T47D (cell line): ENCODE data around the gene PROSER3.

Source experiments
- DNase-seq, 2 experiments: peaks; one replicate each; pipeline versions ENCODE4 v3.0.0 to v3.0.0-alpha.2; 2011 to 2012; ENCODE audit warnings: low read depth in 1 of 2, low spot score in 1 of 2
- JUND ChIP-seq: IDR thresholded peaks from 2 replicates; pipeline ENCODE4 v1.6.1; 2012; ENCODE audit warnings: low read depth
- in situ Hi-C: cut with HindIII; loops from 2 replicates; pipeline ENCODE4 v1.10.0; 2016; ENCODE audit warnings: low sequenced_read_pairs, low pct_unique_long_range_greater_than_20kb

PROSER3 gene

GRCh38 chr19:35744430-35745327 is 13.3 kb upstream of the PROSER3 start:
- no peak for TF ChIP-seq JUND
- DNase-seq = peak; percentile 37 to 96
- in situ Hi-C loops = no loop called here

- in situ Hi-C loops = no loop called here
- TF ChIP-seq JUND = no peak
Observed at GRCh38 chr19:35745328-35746086, 12.5 kb upstream of the PROSER3 start, which contains the start of the genes PSENEN and U2AF1L4. TSS of gene PSENEN (plus strand) at chr19:35745651. CDS start at chr19:35745931, 280 bp downstream. TSS of gene U2AF1L4 (minus strand) at chr19:35745418. CDS start at chr19:35745391, 27 bp downstream.

GRCh38 chr19:35746087-35746462 is 11.9 kb upstream of the PROSER3 start:
- DNase-seq = no peak
- in situ Hi-C loops = no loop called here
- TF ChIP-seq JUND = no peak

More at GRCh38 chr19:35745328-35746086, 12.5 kb upstream of the PROSER3 start, which contains the start of the genes PSENEN and U2AF1L4:
- DNase-seq = peak; percentile 61 to 99

GRCh38 chr19:35746531-35746930 is 11.4 kb upstream of the PROSER3 start:
- in situ Hi-C loops = no loop called here
- no peak for TF ChIP-seq JUND
- no peak for DNase-seq

- DNase-seq = peak; percentile 47 to 99
- TF ChIP-seq JUND = no peak
- in situ Hi-C loops = no loop called here
Observed at GRCh38 chr19:35748106-35749020, 9.6 kb upstream of the PROSER3 start, which contains the start of gene LIN37. TSS of gene LIN37 (plus strand) at chr19:35748576. CDS start at chr19:35748725, 149 bp downstream.

GRCh38 chr19:35750167-35750566 is 7.8 kb upstream of the PROSER3 start:
- peak in 1 of 2 experiments; percentile 72 for DNase-seq
- TF ChIP-seq JUND = no peak
- in situ Hi-C loops = no loop called here

GRCh38 chr19:35751839-35752745 is 5.9 kb upstream of the PROSER3 start:
- in situ Hi-C loops = no loop called here
- no peak for DNase-seq
- no peak for TF ChIP-seq JUND

GRCh38 chr19:35752746-35753350 is 5.1 kb upstream of the PROSER3 start:
- no peak for TF ChIP-seq JUND
- DNase-seq = no peak
- in situ Hi-C loops = no loop called here

- in situ Hi-C loops = no loop called here
- TF ChIP-seq JUND = no peak
- no peak for DNase-seq
Observed at GRCh38 chr19:35753634-35754369, 4.2 kb upstream of the PROSER3 start.

- no peak for TF ChIP-seq JUND
- in situ Hi-C loops = no loop called here
- no peak for DNase-seq
Observed at GRCh38 chr19:35754370-35755130, 3.4 kb upstream of the PROSER3 start.
